ENCODE data around the gene ROM1.

- TF ChIP-seq CTCF (IDR thresholded peaks at IDR 0.05; ENCODE audit: insufficient read depth, low read length, poor library complexity, severe bottlenecking) (no peak), EZH2phosphoT487 (conservative IDR thresholded peaks at IDR 0.05; ENCODE audit: low read length) (no peak)
These were observed 21.5 kb upstream of the ROM1 start, which contains the start of gene TUT1 for GRCh38 chr11:62591448-62592145.

Measured in SU-DHL-6 (cell line).